Natural killer cell (primary cell): Measurements from ENCODE around the gene DIAPH2. TPM values are rescaled to one million over a fixed set of nuclear protein-coding genes. Genes with fewer than 3 reads are reported as not detected.

ENCODE experiments used
- ATAC-seq, 3 donors: fragments of 150-1000 bp in 2 of 3; fragments of 200-7000 bp in 1 of 3; cut with Tn5 transposase; 1 replicate in 1 of 3; 2 replicates in 2 of 3; pipeline ENCODE4 v1.10.0; 2021; ENCODE audit warnings: mild to moderate bottlenecking in 2 of 3, moderate library complexity in 2 of 3
- DNase-seq, 2 donors: peaks; one replicate each; pipeline versions ENCODE4 v3.0.0 to v3.0.0-alpha.2; 2013 to 2021; ENCODE audit warnings: mixed read lengths in 1 of 2
- H3K27ac ChIP-seq: one replicate; pipeline ENCODE4 v1.5.1; 2013; ENCODE audit warnings: mild to moderate bottlenecking, low read length
- H3K27me3 ChIP-seq: one replicate; pipeline ENCODE4 v1.6.1; 2013; ENCODE audit warnings: low read length; ENCODE audit not compliant: control insufficient read depth, insufficient read depth
- H3K36me3 ChIP-seq: one replicate; pipeline ENCODE4 v1.6.1; 2013; ENCODE audit warnings: low read length; ENCODE audit not compliant: control insufficient read depth, insufficient read depth
- H3K4me1 ChIP-seq: one replicate; pipeline ENCODE4 v1.6.1; 2013; ENCODE audit warnings: low read length; ENCODE audit not compliant: control insufficient read depth, insufficient read depth
- H3K4me3 ChIP-seq: one replicate; pipeline ENCODE4 v1.5.1; 2013; ENCODE audit warnings: low read length
- H3K9me3 ChIP-seq: one replicate; pipeline ENCODE4 v1.6.1; 2013; ENCODE audit warnings: low read length; ENCODE audit not compliant: control insufficient read depth, insufficient read depth
- H3K27ac Mint-ChIP-seq, 2 donors: one replicate each; pipeline ENCODE4 v1.8.0; 2022; ENCODE audit warnings: mild to moderate bottlenecking in 2 of 2, mixed read lengths in 2 of 2, moderate library complexity in 1 of 2
- H3K27me3 Mint-ChIP-seq, 2 donors: one replicate each; pipeline ENCODE4 v1.8.0; 2022; ENCODE audit warnings: low read depth in 2 of 2, mixed read lengths in 2 of 2
- H3K36me3 Mint-ChIP-seq: one replicate; pipeline ENCODE4 v1.8.0; 2022; ENCODE audit warnings: mixed read lengths
- H3K4me1 Mint-ChIP-seq, 2 donors: one replicate each; pipeline ENCODE4 v1.8.0; 2022; ENCODE audit warnings: mixed read lengths in 2 of 2
- H3K4me3 Mint-ChIP-seq: one replicate; pipeline ENCODE4 v1.8.0; 2022; ENCODE audit warnings: mild to moderate bottlenecking, moderate library complexity, mixed read lengths
- H3K9me3 Mint-ChIP-seq, 2 donors: one replicate each; pipeline ENCODE4 v1.8.0; 2022; ENCODE audit warnings: mixed read lengths in 2 of 2
- WGBS: methylation state at CpG from one replicate; pipeline ENCODE4 v1.1.7; 2013; ENCODE audit warnings: missing lambda C conversion rate; ENCODE audit not compliant: insufficient coverage; 5-methylcytosine and 5-hydroxymethylcytosine counted together
- intact Hi-C: fragments of 100-400 bp; cut with micrococcal nuclease; formaldehyde crosslinking; loops from one replicate; pipeline ENCODE4 v1.14.2; 2022
- total RNA-seq, 4 donors: library from RNA; stranded (reverse); fragments of 120-200 nt in 1 of 4; gene quantifications; one replicate each; pipeline versions ENCODE4 v1.2.3 to v1.2.4, GENCODE V29; 2013 to 2022
- TF ChIP-seq, protein P1 (sequence below): fragments of 200-600 bp; IDR thresholded peaks from one replicate; pipeline ENCODE4 v1.8.0; 2022; ENCODE audit warnings: antibody characterized with exemption

Gene DIAPH2
- total RNA-seq, 3 donors from 2014 or later (not counting 1 experiment from before 2014, with no cell fraction given) = 17.0 to 18.2 (median 17.0) TPM

DNA sequence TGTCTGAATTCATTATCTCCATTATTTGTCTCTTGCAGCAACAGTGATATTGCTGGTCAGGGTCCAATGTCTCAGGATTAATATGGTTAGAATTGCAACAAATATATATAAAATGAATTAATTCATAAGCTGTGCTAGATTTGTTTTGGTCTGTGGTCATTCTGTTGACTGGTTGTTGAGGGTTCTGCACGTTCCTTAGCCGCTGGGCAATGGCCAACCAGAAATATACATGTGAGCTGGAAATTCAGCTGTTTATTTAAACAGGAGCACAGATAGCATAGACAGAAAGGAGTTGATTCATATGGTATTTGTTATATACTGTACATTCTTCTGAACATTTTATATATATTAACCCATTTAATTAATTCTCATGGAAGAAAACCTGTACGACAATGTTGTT lies 299.9 kb downstream of the DIAPH2 start:
- H3K36me3 ChIP-seq = no peaks in the 10 kb centered on the region
- no peaks in the 10 kb centered on the region for H3K9me3 ChIP-seq
- intact Hi-C loops = no loop called here
- Mint-ChIP-seq H3K9me3 (no peaks in the 10 kb centered on the region), H3K27me3 (no peaks in the 10 kb centered on the region), H3K4me1 (no peaks in the 10 kb centered on the region), H3K4me3 (no peak overlapping the region), H3K27ac (no peak overlapping the region), H3K36me3 (no peaks in the 10 kb centered on the region)
- DNase-seq (no peak), ATAC-seq (no peak)
- H3K4me1 ChIP-seq = no peaks in the 10 kb centered on the region
- H3K27me3 ChIP-seq = no peaks in the 10 kb centered on the region
- TF ChIP-seq, protein P1, sequence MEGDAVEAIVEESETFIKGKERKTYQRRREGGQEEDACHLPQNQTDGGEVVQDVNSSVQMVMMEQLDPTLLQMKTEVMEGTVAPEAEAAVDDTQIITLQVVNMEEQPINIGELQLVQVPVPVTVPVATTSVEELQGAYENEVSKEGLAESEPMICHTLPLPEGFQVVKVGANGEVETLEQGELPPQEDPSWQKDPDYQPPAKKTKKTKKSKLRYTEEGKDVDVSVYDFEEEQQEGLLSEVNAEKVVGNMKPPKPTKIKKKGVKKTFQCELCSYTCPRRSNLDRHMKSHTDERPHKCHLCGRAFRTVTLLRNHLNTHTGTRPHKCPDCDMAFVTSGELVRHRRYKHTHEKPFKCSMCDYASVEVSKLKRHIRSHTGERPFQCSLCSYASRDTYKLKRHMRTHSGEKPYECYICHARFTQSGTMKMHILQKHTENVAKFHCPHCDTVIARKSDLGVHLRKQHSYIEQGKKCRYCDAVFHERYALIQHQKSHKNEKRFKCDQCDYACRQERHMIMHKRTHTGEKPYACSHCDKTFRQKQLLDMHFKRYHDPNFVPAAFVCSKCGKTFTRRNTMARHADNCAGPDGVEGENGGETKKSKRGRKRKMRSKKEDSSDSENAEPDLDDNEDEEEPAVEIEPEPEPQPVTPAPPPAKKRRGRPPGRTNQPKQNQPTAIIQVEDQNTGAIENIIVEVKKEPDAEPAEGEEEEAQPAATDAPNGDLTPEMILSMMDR = no peak
- H3K27ac ChIP-seq = no peak overlapping the region
- 100% methylated on average over 2 of the region's 3 CpGs for whole genome bisulfite sequencing
- no peak overlapping the region for H3K4me3 ChIP-seq

DNA sequence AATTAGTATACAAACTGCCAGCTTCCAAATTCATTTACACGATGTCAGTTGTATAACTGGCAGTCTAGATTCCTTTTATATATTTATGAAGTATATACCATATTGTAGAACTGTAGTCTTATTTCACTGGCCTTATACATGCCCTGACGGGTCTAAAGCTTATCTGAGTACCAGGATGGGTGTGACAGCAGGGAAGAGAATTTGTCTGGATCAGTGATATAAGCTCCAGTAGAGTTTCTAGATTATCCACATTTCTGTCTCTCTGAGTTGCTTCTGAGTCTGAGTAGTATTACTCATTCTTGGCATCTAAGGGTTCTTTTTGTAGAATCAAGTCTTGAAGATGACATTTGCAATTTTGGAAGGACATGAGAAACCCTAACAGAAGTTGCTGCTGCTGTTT lies 300.4 kb downstream of the DIAPH2 start:
- H3K27ac ChIP-seq = no peak overlapping the region
- H3K9me3 ChIP-seq = no peaks in the 10 kb centered on the region
- DNase-seq (no peak), ATAC-seq (no peak)
- Mint-ChIP-seq H3K27ac (no peak overlapping the region), H3K9me3 (no peaks in the 10 kb centered on the region), H3K27me3 (no peaks in the 10 kb centered on the region), H3K4me1 (no peaks in the 10 kb centered on the region), H3K4me3 (no peak overlapping the region), H3K36me3 (no peaks in the 10 kb centered on the region)
- TF ChIP-seq, protein P1 = no peak
- no peaks in the 10 kb centered on the region for H3K36me3 ChIP-seq
- WGBS = no CpG with 5 or more reads among the region's 2 CpGs
- no peaks in the 10 kb centered on the region for H3K27me3 ChIP-seq
- H3K4me3 ChIP-seq = no peak overlapping the region
- no peaks in the 10 kb centered on the region for H3K4me1 ChIP-seq
- intact Hi-C loops = no loop called here

DNA sequence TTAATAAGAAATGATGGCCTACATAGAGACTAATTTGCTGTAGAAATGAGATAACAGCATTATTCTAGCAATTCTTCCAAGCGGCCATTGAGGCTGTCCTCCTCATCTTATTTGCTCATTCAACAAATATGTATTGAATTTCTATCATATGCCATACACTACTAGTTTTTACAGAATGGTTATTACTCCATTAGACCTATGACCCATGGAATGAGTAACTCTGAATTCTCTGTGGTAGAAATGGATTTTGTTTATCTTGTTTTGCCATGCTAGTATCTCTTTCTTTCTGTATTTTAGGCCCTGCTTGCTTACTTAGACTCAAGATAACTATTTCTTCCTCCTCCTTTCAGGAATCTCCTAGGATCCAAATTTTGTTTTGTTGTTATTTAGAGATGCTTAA lies 302.6 kb downstream of the DIAPH2 start:
- no CpG with 5 or more reads among the region's 1 CpG for WGBS
- no peaks in the 10 kb centered on the region for H3K36me3 ChIP-seq
- H3K9me3 ChIP-seq = no peaks in the 10 kb centered on the region
- H3K27me3 Mint-ChIP-seq = no peaks in the 10 kb centered on the region
- H3K4me3 ChIP-seq = no peak overlapping the region
- no peaks in the 10 kb centered on the region for H3K4me1 ChIP-seq
- H3K4me3 Mint-ChIP-seq = no peak overlapping the region
- H3K27me3 ChIP-seq = no peaks in the 10 kb centered on the region
- DNase-seq (no peak), ATAC-seq (no peak)
- TF ChIP-seq, protein P1 = no peak
- H3K36me3 Mint-ChIP-seq = no peaks in the 10 kb centered on the region
- H3K4me1 Mint-ChIP-seq = no peaks in the 10 kb centered on the region
- H3K27ac Mint-ChIP-seq = no peak overlapping the region
- H3K9me3 Mint-ChIP-seq = no peaks in the 10 kb centered on the region
- intact Hi-C loops = no loop called here
- H3K27ac ChIP-seq = no peak overlapping the region

DNA sequence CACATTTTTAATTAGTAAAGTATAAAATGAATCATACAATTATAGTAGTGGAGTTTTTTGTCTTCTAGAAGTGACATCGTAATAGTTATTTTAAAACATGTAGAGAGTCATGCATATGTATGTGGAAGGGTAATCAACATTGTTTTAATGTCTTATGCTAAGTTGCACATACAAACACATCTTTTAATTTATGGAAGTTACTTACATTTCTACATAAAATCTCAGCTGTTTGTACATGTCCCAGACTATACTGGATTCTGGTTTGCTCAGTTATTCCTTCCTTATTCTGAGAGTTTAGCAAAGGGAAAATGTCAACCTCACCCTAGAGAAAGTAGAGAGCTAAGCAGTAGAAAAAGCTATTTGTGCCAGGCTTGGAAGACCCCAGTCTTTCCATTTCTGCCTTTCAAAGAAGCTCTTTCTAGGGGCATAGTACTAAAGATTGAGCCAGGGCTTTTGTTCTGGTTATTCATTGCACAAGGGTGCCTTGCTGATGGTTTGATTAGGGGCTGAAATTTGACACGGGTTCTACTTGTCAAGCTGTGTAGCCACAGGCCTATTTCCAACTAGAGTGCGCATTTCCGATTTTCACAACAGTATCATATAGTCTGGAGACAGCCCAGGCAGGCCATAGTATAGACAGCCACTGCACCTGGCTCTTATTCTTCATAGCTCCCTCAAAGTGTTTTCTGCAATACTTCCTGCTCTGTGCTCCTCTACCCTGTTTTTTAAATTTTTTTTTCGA lies 305.4 kb downstream of the DIAPH2 start:
- no peak overlapping the region for H3K4me3 Mint-ChIP-seq
- no peaks in the 10 kb centered on the region for H3K27me3 ChIP-seq
- no peaks in the 10 kb centered on the region for H3K4me1 ChIP-seq
- ATAC-seq (no peak), DNase-seq (no peak)
- no peaks in the 10 kb centered on the region for H3K9me3 Mint-ChIP-seq
- H3K36me3 Mint-ChIP-seq = no peaks in the 10 kb centered on the region
- H3K4me1 Mint-ChIP-seq = peaks cover 0 to 10% of the 10 kb centered on the region in 2 donors
- H3K9me3 ChIP-seq = no peaks in the 10 kb centered on the region
- TF ChIP-seq, protein P1 = no peak
- H3K4me3 ChIP-seq = no peak overlapping the region
- H3K27me3 Mint-ChIP-seq = no peaks in the 10 kb centered on the region
- 98% methylated on average over 3 of the region's 5 CpGs for WGBS
- H3K27ac Mint-ChIP-seq = no peak overlapping the region
- intact Hi-C loops = no loop called here
- H3K36me3 ChIP-seq = no peaks in the 10 kb centered on the region
- H3K27ac ChIP-seq = no peak overlapping the region
